CD14-positive monocyte (primary cell): Measurements from ENCODE around the gene ACOT11. TPM values are rescaled to one million over a fixed set of nuclear protein-coding genes. Genes with fewer than 3 reads are reported as not detected.
A peak's percentile ranks its signal among the peaks of the same experiment; 100 is the strongest.

Source experiments
- DNase-seq, 3 donors: peaks; one replicate each; pipeline ENCODE4 v3.0.0-alpha.2; 2011 to 2022
- H2AFZ ChIP-seq: 2 replicates; pipeline ENCODE4 v1.6.0; 2012; ENCODE audit warnings: mild to moderate bottlenecking, low read depth, low read length, inconsistent platforms; ENCODE audit not compliant: insufficient read depth, poor library complexity, severe bottlenecking
- H3K27ac ChIP-seq, 2 donors: 1 replicate in 1 of 2; 2 replicates in 1 of 2; pipeline ENCODE4 v1.5.1; 2012 to 2013; ENCODE audit warnings: low read length in 2 of 2, control low read depth in 1 of 2, inconsistent platforms in 1 of 2, low read depth in 1 of 2, mild to moderate bottlenecking in 1 of 2
- H3K27me3 ChIP-seq, 2 donors: one replicate each; pipeline versions ENCODE4 v1.6.0 to v1.6.1; 2011 to 2013; ENCODE audit warnings: low read length in 2 of 2; ENCODE audit not compliant: control insufficient read depth in 2 of 2, insufficient read depth in 2 of 2
- H3K36me3 ChIP-seq, 2 donors: replicated peaks in 1 of 2; 1 replicate in 1 of 2; 2 replicates in 1 of 2; pipeline versions ENCODE4 v1.5.1 to v1.6.1; 2012 to 2013; ENCODE audit warnings: low read length in 2 of 2, control low read depth in 1 of 2, inconsistent platforms in 1 of 2, mild to moderate bottlenecking in 1 of 2; ENCODE audit not compliant: insufficient read depth in 2 of 2, control insufficient read depth in 1 of 2
- H3K4me1 ChIP-seq, 2 donors: 1 replicate in 1 of 2; 2 replicates in 1 of 2; pipeline versions ENCODE4 v1.5.1 to v1.6.1; 2012 to 2013; ENCODE audit warnings: low read length in 2 of 2, control low read depth in 1 of 2, inconsistent platforms in 1 of 2, mild to moderate bottlenecking in 1 of 2, moderate library complexity in 1 of 2; ENCODE audit not compliant: insufficient read depth in 2 of 2, control insufficient read depth in 1 of 2
- H3K4me2 ChIP-seq: replicated peaks from 2 replicates; pipeline ENCODE3; 2012; ENCODE audit warnings: low read length, moderate library complexity, mild to moderate bottlenecking; ENCODE audit not compliant: poor library complexity, severe bottlenecking; ENCODE audit errors: extremely low read depth
- H3K4me3 ChIP-seq, 3 experiments: fragments of 200-600 bp in 1 of 3; sonication (generic) in 1 of 3; replicated peaks in 1 of 3; 1 replicate in 2 of 3; 2 replicates in 1 of 3; pipeline ENCODE4 v1.5.1; 2011 to 2013; ENCODE audit warnings: low read length in 3 of 3, mild to moderate bottlenecking in 3 of 3, control low read depth in 2 of 3, low read depth in 2 of 3, inconsistent platforms in 1 of 3, moderate library complexity in 1 of 3
- H3K79me2 ChIP-seq: 2 replicates; pipeline ENCODE4 v1.6.0; 2012; ENCODE audit warnings: mild to moderate bottlenecking, control low read depth, inconsistent platforms, low read length, moderate library complexity; ENCODE audit not compliant: insufficient read depth
- H3K9ac ChIP-seq: 2 replicates; pipeline ENCODE4 v1.6.0; 2017; ENCODE audit warnings: low read length, mild to moderate bottlenecking; ENCODE audit not compliant: insufficient read depth, poor library complexity, severe bottlenecking
- H3K9me3 ChIP-seq, 2 donors: replicated peaks in 1 of 2; 1 replicate in 1 of 2; 2 replicates in 1 of 2; pipeline versions ENCODE4 v1.5.1 to v1.6.1; 2012 to 2013; ENCODE audit warnings: low read length in 2 of 2, control low read depth in 1 of 2; ENCODE audit not compliant: control insufficient read depth in 1 of 2, insufficient read depth in 1 of 2
- H4K20me1 ChIP-seq: 2 replicates; pipeline ENCODE4 v1.6.0; 2012; ENCODE audit warnings: mild to moderate bottlenecking, low read length, control low read depth, moderate library complexity; ENCODE audit not compliant: insufficient read depth
- H3K27ac Mint-ChIP-seq, 7 donors: one replicate each; pipeline ENCODE4 v1.8.0; 2020; ENCODE audit warnings: mild to moderate bottlenecking in 7 of 7, mixed read lengths in 7 of 7, moderate library complexity in 6 of 7, inconsistent platforms in 2 of 7
- H3K27me3 Mint-ChIP-seq, 3 donors: one replicate each; pipeline ENCODE4 v1.8.0; 2021 to 2022; ENCODE audit warnings: low read depth in 3 of 3, mild to moderate bottlenecking in 3 of 3, mixed read lengths in 3 of 3, moderate library complexity in 3 of 3, inconsistent platforms in 1 of 3
- H3K36me3 Mint-ChIP-seq, 2 donors: one replicate each; pipeline ENCODE4 v1.8.0; 2020; ENCODE audit warnings: mixed read lengths in 2 of 2, inconsistent platforms in 1 of 2, mild to moderate bottlenecking in 1 of 2
- H3K4me1 Mint-ChIP-seq: one replicate; pipeline ENCODE4 v1.8.0; 2020; ENCODE audit warnings: mild to moderate bottlenecking, mixed read lengths
- H3K4me3 Mint-ChIP-seq, 2 donors: one replicate each; pipeline ENCODE4 v1.8.0; 2020; ENCODE audit warnings: mild to moderate bottlenecking in 2 of 2, mixed read lengths in 2 of 2, moderate library complexity in 1 of 2
- H3K9me3 Mint-ChIP-seq, 7 donors: one replicate each; pipeline ENCODE4 v1.8.0; 2020 to 2022; ENCODE audit warnings: mixed read lengths in 7 of 7, mild to moderate bottlenecking in 6 of 7, moderate library complexity in 6 of 7, inconsistent platforms in 2 of 7
- WGBS: methylation state at CpG from one replicate; pipeline ENCODE4 v1.1.5; 2013; ENCODE audit warnings: missing lambda C conversion rate; ENCODE audit not compliant: insufficient coverage; 5-methylcytosine and 5-hydroxymethylcytosine counted together
- intact Hi-C, 2 donors: fragments of 100-400 bp; cut with micrococcal nuclease; formaldehyde crosslinking; loops; one replicate each; pipeline versions ENCODE4 v1.15.0 to v1.15.1; 2023
- polyA plus RNA-seq, 3 donors: library from polyadenylated mRNA; depleted of rRNA in 1 of 3; unstranded in 2 of 3; stranded (reverse) in 1 of 3; fragments of 300-500 nt in 2 of 3; fragments of >200 nt in 1 of 3; fragmentation: Illumina TruSeq in 2 of 3; gene quantifications; 1 replicate in 2 of 3; 2 replicates in 1 of 3; pipeline ENCODE4 v1.2.3, GENCODE V29; 2012 to 2021
- TF ChIP-seq, protein P1 (sequence below): fragments of 200-600 bp; IDR thresholded peaks from one replicate; pipeline ENCODE4 v1.8.0; 2022; ENCODE audit warnings: antibody characterized with exemption, mild to moderate bottlenecking

The ACOT11 gene
- polyA plus RNA-seq, 3 donors, result 0.18 to 2.1 (median 0.79) TPM

GRCh38 chr1:54551891-54552290 lies 3.9 kb downstream of the ACOT11 start:
- Histone ChIP-seq H3K9me3 (peaks cover 0 to 5% of the 10 kb centered on the region in 2 donors), H2AFZ (no peak overlapping the region), H3K27ac (no peak overlapping the region), H3K4me2 (no peak overlapping the region), H4K20me1 (no peaks in the 10 kb centered on the region), H3K79me2 (peaks cover 7% of the 10 kb centered on the region), H3K4me1 (peaks cover 16 to 18% of the 10 kb centered on the region in 2 donors), H3K4me3 (no peak overlapping the region), H3K9ac (no peak overlapping the region), H3K36me3 (no peaks in the 10 kb centered on the region), H3K27me3 (no peaks in the 10 kb centered on the region)
- TF ChIP-seq, protein P1, sequence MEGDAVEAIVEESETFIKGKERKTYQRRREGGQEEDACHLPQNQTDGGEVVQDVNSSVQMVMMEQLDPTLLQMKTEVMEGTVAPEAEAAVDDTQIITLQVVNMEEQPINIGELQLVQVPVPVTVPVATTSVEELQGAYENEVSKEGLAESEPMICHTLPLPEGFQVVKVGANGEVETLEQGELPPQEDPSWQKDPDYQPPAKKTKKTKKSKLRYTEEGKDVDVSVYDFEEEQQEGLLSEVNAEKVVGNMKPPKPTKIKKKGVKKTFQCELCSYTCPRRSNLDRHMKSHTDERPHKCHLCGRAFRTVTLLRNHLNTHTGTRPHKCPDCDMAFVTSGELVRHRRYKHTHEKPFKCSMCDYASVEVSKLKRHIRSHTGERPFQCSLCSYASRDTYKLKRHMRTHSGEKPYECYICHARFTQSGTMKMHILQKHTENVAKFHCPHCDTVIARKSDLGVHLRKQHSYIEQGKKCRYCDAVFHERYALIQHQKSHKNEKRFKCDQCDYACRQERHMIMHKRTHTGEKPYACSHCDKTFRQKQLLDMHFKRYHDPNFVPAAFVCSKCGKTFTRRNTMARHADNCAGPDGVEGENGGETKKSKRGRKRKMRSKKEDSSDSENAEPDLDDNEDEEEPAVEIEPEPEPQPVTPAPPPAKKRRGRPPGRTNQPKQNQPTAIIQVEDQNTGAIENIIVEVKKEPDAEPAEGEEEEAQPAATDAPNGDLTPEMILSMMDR, result no peak
- Mint-ChIP-seq H3K4me3 (no peak overlapping the region), H3K36me3 (peaks cover 6 to 27% of the 10 kb centered on the region in 2 donors), H3K4me1 (peaks cover 19% of the 10 kb centered on the region), H3K27me3 (peaks cover 0 to 3% (median 0%) of the 10 kb centered on the region in 3 donors), H3K27ac (no peak overlapping the region), H3K9me3 (peaks cover 0 to 13% (median 5%) of the 10 kb centered on the region in 7 donors)
- intact Hi-C loops, result no loop called here
- no peak for DNase-seq
- 100% methylated on average over 3 of the region's 3 CpGs for WGBS

DNA sequence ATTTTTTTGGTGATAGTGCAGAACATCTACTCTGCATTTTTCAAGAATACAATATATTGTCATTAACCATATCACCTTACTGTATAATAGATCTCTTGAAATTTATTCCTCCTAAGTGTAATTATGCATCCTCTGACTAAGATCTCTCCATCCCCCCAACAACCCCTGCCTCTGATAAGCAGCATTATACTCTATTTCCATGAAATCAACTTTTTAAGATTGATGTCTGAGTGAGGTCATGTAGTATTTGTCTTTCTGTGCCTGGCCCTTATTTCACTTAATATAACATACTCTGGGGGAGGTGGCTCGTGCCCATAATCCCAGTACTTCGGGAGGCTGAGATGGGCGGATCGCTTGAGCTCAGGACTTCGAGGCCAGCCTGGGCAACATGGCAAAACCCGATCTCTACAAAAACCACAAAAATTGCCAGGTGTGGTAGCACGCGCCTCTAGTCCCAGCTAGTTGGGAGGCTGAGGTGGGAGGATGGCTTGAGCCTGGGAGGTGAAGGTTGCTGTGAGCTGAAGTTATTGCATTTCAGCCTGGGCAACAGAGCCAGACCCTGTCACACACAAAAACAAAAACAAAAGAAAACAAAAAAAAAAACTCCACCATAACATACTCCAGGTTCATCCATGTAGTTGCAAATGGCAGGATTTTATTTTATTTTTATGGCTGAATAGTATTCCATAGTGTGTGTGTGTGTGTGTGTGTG lies 5.7 kb downstream of the ACOT11 start:
- Histone ChIP-seq H3K9me3 (peaks cover 0 to 5% of the 10 kb centered on the region in 2 donors), H3K27ac (no peak overlapping the region), H4K20me1 (no peaks in the 10 kb centered on the region), H2AFZ (no peak overlapping the region), H3K36me3 (no peaks in the 10 kb centered on the region), H3K4me3 (no peak overlapping the region), H3K79me2 (peaks cover 3% of the 10 kb centered on the region), H3K27me3 (no peaks in the 10 kb centered on the region), H3K4me2 (no peak overlapping the region), H3K4me1 (peaks cover 0 to 8% of the 10 kb centered on the region in 2 donors), H3K9ac (no peak overlapping the region)
- peaks cover 0 to 1% (median 0%) of the 10 kb centered on the region in 3 donors for H3K27me3 Mint-ChIP-seq
- peaks cover 11% of the 10 kb centered on the region for H3K4me1 Mint-ChIP-seq
- TF ChIP-seq, protein P1, result no peak
- no peak for DNase-seq
- intact Hi-C loops, result no loop called here
- peak overlapping the region in 2 of 7 donors; percentile 5 to 41 for H3K27ac Mint-ChIP-seq
- no peak overlapping the region for H3K4me3 Mint-ChIP-seq
- peaks cover 0 to 13% (median 5%) of the 10 kb centered on the region in 7 donors for H3K9me3 Mint-ChIP-seq
- peaks cover 6 to 27% of the 10 kb centered on the region in 2 donors for H3K36me3 Mint-ChIP-seq
- 80% methylated on average over 1 of the region's 8 CpGs for WGBS
